Colonic mucosa (tissue), 4 donors: ENCODE measurements around the gene GIPC1. TPM values are rescaled to one million over a fixed set of nuclear protein-coding genes. Genes with fewer than 3 reads are reported as not detected.
A peak's percentile ranks its signal among the peaks of the same experiment; 100 is the strongest.
"Not testable (repeated sequence)": the region's sequence is repeated elsewhere in the genome, so short reads cannot be mapped to it uniquely, and the experiment has no call there.

ENCODE experiments used
- DNase-seq: peaks from one replicate; pipeline ENCODE4 v3.0.0-alpha.2; 2020
- H3K27ac ChIP-seq: fragments of 200-600 bp; one replicate; pipeline ENCODE4 v1.8.0; 2021
- H3K27me3 ChIP-seq: fragments of 200-600 bp; one replicate; pipeline ENCODE4 v1.8.0; 2021
- H3K36me3 ChIP-seq: fragments of 200-600 bp; one replicate; pipeline ENCODE4 v1.8.0; 2021
- H3K4me1 ChIP-seq: fragments of 200-600 bp; one replicate; pipeline ENCODE4 v1.8.0; 2021; ENCODE audit warnings: mild to moderate bottlenecking
- H3K4me3 ChIP-seq: fragments of 200-600 bp; one replicate; pipeline ENCODE4 v1.8.0; 2021
- H3K9ac ChIP-seq, 2 donors: one replicate each; pipeline ENCODE4 v1.7.0; 2013; ENCODE audit warnings: control low read depth in 2 of 2, low read depth in 2 of 2, low read length in 2 of 2
- H3K9me3 ChIP-seq: fragments of 200-600 bp; one replicate; pipeline ENCODE4 v1.8.0; 2021
- intact Hi-C: fragments of 100-400 bp; cut with DNase I; formaldehyde crosslinking; loops from one replicate; pipeline ENCODE4 v1.14.1; 2022
- total RNA-seq, 2 donors: library from RNA; stranded (reverse); fragmentation: NEBNext Ultra II Directional in 1 of 2; extraction: Animal tissue kit (Norgen Biotek cat#: 25700) in 1 of 2; gene quantifications; one replicate each; pipeline ENCODE4 v1.2.1, GENCODE V29; 2021
- TF ChIP-seq, protein P1 (sequence below): fragments of 200-600 bp; IDR thresholded peaks from one replicate; pipeline ENCODE4 v1.8.0; 2022; ENCODE audit warnings: antibody characterized with exemption, mild to moderate bottlenecking
- donor health status: healthy.
- donor health status: DM: no; HTN: no; CAD: no.
- donor health status: DM: no; HTN: no; CAD: no.

GIPC1 gene
- total RNA-seq, 2 donors from 2014 or later, result 281 to 404 TPM

DNA sequence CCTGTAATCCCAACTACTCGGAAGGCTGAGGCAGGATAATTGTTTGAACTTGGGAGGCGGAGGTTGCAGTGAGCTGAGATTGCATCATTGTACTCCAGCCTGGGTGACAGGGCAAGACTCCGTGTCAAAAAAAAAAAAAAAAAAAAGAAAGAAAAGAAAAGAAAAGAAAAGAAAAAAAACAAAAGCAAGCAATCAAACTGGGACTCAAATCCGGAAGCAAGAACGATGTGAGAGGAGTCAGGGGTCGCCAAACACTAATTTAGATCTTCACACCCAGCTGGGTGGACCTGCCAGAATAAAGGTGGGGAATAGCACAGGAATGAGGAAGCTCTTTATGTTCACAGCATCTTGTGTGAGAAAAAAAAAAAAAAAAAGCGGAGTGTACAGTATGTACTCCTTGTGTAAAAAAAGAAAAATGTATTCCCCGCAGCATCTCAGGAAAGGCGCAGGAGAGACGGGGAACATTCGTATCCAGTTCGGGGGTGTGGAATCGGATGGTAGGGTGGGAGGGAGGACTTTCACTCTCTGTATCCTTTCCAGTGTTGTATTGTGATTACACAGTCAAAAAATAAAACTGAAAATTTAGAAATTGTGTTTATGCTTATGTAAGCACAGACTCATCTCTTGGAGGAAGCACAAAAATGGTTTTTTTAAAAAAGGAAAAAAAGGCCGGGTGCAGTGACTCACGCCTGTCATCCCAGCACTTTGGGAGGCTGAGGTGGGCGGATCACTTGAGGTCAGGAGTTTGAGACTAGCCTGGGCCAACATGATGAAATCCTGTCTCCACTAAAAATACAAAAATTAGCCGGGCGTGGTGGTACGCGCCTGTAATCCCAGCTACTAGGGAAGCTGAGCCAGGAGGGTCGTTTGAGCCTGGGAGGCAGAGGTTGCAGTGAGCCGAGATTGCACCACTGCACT is 14.6 kb upstream of the GIPC1 start:
- Histone ChIP-seq H3K9me3 (no peaks in the 10 kb centered on the region), H3K4me3 (no peak overlapping the region), H3K36me3 (peaks cover 10% of the 10 kb centered on the region), H3K27ac (peak overlapping the region; percentile 13), H3K4me1 (peaks cover 6% of the 10 kb centered on the region), H3K27me3 (no peaks in the 10 kb centered on the region), H3K9ac (peak overlapping the region in 1 of 2 donors; percentile 46)
- TF ChIP-seq, protein P1, sequence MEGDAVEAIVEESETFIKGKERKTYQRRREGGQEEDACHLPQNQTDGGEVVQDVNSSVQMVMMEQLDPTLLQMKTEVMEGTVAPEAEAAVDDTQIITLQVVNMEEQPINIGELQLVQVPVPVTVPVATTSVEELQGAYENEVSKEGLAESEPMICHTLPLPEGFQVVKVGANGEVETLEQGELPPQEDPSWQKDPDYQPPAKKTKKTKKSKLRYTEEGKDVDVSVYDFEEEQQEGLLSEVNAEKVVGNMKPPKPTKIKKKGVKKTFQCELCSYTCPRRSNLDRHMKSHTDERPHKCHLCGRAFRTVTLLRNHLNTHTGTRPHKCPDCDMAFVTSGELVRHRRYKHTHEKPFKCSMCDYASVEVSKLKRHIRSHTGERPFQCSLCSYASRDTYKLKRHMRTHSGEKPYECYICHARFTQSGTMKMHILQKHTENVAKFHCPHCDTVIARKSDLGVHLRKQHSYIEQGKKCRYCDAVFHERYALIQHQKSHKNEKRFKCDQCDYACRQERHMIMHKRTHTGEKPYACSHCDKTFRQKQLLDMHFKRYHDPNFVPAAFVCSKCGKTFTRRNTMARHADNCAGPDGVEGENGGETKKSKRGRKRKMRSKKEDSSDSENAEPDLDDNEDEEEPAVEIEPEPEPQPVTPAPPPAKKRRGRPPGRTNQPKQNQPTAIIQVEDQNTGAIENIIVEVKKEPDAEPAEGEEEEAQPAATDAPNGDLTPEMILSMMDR, result no peak
- no peak for DNase-seq
- intact Hi-C loops, result no loop called here

DNA sequence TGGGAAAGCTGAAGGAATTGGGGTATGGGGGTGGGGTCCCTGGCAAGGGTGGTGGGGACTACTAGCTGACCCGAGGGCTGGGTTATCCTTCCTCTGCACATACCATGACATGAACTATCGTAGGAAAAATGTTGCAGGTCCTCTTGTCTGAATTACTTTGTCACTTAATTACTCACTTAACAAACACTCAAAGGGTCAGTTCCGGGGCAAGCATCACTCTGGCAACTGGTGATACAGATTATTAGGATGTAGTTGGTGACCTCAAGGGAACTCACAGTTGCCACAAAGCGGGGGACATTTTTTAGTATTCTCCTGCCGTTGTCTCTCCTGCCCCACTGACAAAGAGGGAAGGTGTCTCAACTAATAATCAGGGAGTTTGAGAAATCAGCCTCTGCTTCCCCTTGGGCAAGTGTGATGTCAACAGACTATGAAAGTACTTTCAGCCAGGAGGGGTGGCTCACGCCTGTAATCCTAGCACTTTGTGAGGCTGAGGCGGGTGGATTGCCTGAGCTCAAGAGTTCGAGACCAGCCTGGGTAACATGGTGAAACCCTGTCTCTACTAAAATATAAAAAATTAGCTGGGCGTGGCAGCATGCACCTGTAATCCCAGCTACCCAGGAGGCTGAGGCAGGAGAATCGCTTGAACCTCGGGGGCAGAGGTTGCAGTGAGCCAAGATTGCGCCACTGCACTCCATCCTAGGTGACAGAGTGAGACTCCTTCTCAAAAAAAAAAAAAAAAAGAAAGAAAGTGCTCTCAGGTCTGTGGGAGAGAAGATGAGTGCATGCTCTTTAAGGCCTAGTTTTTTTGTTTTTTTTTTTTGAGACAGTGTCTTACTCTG is 12.0 kb upstream of the GIPC1 start:
- no peaks in the 10 kb centered on the region for H3K27me3 ChIP-seq
- no peaks in the 10 kb centered on the region for H3K9me3 ChIP-seq
- no peak overlapping the region for H3K27ac ChIP-seq
- DNase-seq, result no peak
- no peaks in the 10 kb centered on the region for H3K36me3 ChIP-seq
- H3K4me3 ChIP-seq, result no peak overlapping the region
- H3K9ac ChIP-seq, result peak overlapping the region in 1 of 2 donors; percentile 26
- H3K4me1 ChIP-seq, result peaks cover 5% of the 10 kb centered on the region
- intact Hi-C loops, result no loop called here
- TF ChIP-seq, protein P1, result no peak

DNA sequence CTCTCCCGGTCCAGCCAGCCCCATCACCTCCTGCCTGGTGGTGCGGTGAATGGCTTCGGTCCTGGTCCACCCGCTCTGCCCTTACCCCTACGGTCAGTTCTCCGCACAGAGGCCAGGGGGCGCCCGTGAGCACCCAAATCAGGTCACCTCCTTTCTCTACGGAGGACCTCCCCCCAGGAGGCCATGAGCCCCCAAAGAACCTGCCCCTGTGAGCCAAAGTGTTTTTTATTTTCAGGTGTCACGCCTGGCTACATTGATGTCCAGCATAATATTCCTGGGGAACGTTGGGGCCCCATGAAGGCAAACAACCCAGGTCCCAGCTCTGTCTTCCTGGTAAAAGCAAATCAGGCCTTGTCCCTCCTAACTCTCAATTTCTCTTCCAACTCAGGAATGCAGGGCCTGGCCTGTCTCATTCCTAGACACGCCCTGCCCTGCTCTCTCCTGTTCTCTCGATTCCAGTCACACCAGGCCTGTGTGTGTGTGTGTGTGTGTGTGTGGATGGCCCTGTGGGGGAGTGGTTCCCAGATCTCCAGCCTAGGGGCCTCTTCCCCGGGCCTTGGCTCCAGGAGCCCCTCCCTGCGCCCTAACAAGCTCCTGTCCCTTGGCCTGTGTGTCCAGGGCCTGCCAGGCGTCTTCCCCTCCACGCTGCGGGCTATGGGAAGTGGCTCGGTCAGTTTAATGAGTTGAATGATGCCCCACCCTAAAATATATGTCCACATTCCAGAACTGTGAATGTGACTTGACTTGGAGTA is 9.7 kb upstream of the GIPC1 start:
- Histone ChIP-seq H3K36me3 (no peaks in the 10 kb centered on the region), H3K4me3 (no peak overlapping the region), H3K27me3 (no peaks in the 10 kb centered on the region), H3K9me3 (no peaks in the 10 kb centered on the region), H3K4me1 (peaks cover 5% of the 10 kb centered on the region), H3K9ac (peak overlapping the region in 1 of 2 donors; percentile 69), H3K27ac (peak overlapping the region; percentile 79)
- intact Hi-C loops, result no loop called here
- DNase-seq, result peak; percentile 83
- TF ChIP-seq, protein P1, result peak; percentile 76

DNA sequence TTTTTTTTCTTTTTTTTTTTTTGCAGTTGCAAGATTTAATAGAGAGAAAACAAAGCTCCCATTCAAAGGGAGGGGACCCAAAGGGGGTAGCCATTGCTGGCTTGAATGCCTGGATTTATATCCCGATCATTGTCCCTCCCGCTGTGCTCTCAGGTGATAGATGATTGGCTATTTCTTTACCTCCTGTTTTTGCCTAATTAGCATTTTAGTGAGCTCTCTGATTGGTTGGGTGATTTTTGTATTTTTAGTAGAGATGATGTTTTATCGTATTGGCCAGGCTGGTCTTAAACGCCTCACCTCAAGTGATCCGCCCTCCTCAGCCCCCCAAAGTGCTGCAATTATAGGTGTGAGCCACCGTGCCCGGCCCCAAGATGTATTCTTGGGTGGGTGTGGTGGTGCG is 8.6 kb upstream of the GIPC1 start:
- H3K9ac ChIP-seq, DNase-seq, H3K4me1 ChIP-seq, H3K9me3 ChIP-seq, intact Hi-C loops, H3K27me3 ChIP-seq, H3K4me3 ChIP-seq, H3K27ac ChIP-seq, H3K36me3 ChIP-seq: not testable (repeated sequence)

DNA sequence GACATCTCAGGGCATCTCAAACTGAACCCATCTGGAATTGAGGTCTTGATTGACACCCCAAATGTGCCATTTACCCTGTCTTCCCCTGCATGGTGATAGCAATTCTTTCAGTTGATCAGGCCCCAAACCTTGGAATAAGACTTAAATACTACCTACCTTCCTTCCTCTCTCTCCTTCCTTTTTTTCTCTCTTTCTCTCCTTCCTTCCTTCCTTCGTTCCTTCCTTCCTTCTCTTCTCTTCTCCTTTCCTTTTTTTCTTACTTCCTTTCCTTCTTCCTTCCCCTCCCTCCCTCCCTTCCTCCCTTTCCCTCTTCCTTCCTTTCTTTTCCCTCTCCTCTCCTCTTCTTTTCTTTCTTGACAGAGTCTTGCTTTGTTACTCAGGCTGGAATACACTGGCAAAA is 7.4 kb upstream of the GIPC1 start:
- DNase-seq, result no peak
- H3K4me3 ChIP-seq, result no peak overlapping the region
- H3K9ac ChIP-seq, result no peak overlapping the region
- no peaks in the 10 kb centered on the region for H3K9me3 ChIP-seq
- intact Hi-C loops, result no loop called here
- H3K36me3 ChIP-seq, result no peaks in the 10 kb centered on the region
- peaks cover 5% of the 10 kb centered on the region for H3K4me1 ChIP-seq
- no peaks in the 10 kb centered on the region for H3K27me3 ChIP-seq
- TF ChIP-seq, protein P1, result no peak
- no peak overlapping the region for H3K27ac ChIP-seq
